ENCODE data around the gene RNF212.
"Not testable (repeated sequence)": the region's sequence is repeated elsewhere in the genome, so short reads cannot be mapped to it uniquely, and the experiment has no call there.

Gene RNF212

DNA sequence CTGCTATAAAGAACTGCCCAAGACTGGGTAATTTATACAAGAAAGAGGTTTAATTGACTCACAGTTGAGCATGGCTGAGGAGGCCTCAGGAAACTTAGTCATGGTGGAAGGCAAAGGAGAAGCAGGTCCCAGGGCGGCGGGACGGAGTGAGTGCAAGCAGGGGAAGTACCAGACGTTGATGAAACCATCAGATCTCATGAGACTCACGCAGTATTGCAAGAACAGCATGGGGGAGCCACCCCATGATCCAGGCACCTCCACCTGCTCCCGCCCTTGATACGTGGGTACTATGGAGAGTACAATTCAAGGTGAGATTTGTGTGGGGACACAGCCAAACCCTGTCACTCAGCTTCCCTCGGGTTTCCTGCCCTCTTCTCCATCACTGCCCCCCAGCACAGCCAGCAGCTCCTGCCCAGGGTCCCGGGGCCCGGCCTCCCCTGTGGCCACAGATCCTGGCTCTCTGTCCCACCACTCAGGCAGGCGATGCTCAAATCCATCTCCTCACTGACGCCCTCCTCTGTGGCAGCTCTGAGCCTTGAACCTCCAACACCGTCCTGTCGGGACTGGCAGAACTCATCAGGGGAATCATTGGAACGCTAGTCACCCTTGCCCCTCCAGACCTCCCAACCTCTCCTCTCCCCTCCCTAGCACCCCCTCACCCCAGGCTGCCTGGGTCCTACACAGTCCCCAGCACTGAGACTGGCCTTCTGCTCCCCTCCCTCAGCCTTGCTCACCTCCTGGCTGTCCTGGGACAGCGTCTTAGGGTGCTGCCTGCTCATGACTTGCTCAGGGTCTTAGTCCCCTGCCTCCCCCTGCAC, 64.4 kb downstream of the RNF212 start:
- H3K79me2 ChIP-seq = no peaks in the 10 kb centered on the region
- no peak overlapping the region for H2AFZ ChIP-seq
- TF ChIP-seq CTCF (IDR thresholded peaks at IDR 0.05) = no peak
- H3K27me3 ChIP-seq (ENCODE audit: control insufficient read depth, insufficient read depth, low read length) = peaks cover 4% of the 10 kb centered on the region
- H3K4me1 ChIP-seq = no peaks in the 10 kb centered on the region
- no peak overlapping the region for H3K4me3 ChIP-seq (ENCODE audit: low read depth, low read length)
- H3K4me2 ChIP-seq (ENCODE audit: low read length) = no peak overlapping the region
- H3K9ac ChIP-seq = no peak overlapping the region
- H3K36me3 ChIP-seq (ENCODE audit: control insufficient read depth, insufficient read depth, low read length) = no peaks in the 10 kb centered on the region
- H3K9me3 ChIP-seq (ENCODE audit: control insufficient read depth, low read length) = no peaks in the 10 kb centered on the region
- no peak overlapping the region for H3K27ac ChIP-seq

GRCh38 chr4:1047976-1048772, 65.2 kb downstream of the RNF212 start:
- H3K4me2 ChIP-seq (ENCODE audit: low read length) = no peak overlapping the region
- H3K79me2 ChIP-seq = no peaks in the 10 kb centered on the region
- peaks cover 4% of the 10 kb centered on the region for H3K27me3 ChIP-seq (ENCODE audit: control insufficient read depth, insufficient read depth, low read length)
- no peak overlapping the region for H2AFZ ChIP-seq
- no peak overlapping the region for H3K9ac ChIP-seq
- TF ChIP-seq CTCF (IDR thresholded peaks at IDR 0.05) = no peak
- no peaks in the 10 kb centered on the region for H3K36me3 ChIP-seq (ENCODE audit: control insufficient read depth, insufficient read depth, low read length)
- H3K27ac ChIP-seq = no peak overlapping the region
- H3K4me1 ChIP-seq = no peaks in the 10 kb centered on the region
- H3K9me3 ChIP-seq (ENCODE audit: control insufficient read depth, low read length) = no peaks in the 10 kb centered on the region
- H3K4me3 ChIP-seq (ENCODE audit: low read depth, low read length) = no peak overlapping the region

DNA sequence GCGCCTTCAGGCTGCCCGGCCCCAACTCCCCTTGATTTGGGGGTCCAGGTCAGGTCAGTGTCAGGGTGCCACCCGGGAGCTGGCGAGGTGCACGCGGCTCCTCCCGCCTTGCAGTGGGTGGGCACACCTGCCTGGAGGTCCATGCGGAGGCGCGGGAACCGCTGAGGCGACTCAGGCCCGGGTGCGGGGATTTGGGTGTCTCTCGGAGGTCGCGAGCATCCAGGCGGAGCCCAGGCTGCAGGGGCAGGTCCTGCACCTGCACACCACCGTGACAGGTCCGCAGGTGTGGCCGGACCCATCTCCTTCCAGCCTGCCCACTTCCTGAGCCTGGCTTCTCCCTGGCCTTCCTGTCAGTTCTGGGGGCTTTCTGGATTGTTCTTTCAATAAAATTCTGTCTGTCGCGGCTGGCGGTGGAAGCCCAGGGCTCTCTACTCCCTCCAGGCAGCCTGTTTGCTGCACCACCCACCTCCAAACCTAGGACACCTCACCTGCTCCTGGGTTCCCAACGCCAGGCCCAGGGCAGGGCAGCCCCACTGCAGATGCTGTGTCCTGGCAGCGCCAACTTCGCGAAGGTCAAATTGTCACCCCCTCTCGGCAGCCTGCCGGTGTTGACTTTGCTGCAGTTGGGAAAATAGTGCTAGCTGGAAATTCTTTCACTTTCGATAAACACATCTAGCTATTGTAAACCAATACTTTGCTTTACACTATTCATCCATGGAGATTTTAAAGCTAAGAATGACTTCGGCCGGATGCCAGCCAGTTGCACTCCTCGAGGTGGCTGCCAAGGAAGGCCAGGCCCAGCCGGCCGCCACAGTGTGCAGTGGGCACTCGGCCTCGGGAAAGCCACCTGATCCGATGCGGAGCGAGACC, 66.0 kb downstream of the RNF212 start:
- Histone ChIP-seq H3K4me3 (ENCODE audit: low read depth, low read length) (no peak overlapping the region), H3K4me1 (no peaks in the 10 kb centered on the region), H3K9me3 (ENCODE audit: control insufficient read depth, low read length) (no peaks in the 10 kb centered on the region), H3K9ac (no peak overlapping the region), H3K79me2 (no peaks in the 10 kb centered on the region), H3K36me3 (ENCODE audit: control insufficient read depth, insufficient read depth, low read length) (no peaks in the 10 kb centered on the region), H3K27me3 (ENCODE audit: control insufficient read depth, insufficient read depth, low read length) (peaks cover 4% of the 10 kb centered on the region), H2AFZ (no peak overlapping the region), H3K4me2 (ENCODE audit: low read length) (peak overlapping the region; percentile 55), H3K27ac (no peak overlapping the region)
- no peak for TF ChIP-seq CTCF (IDR thresholded peaks at IDR 0.05)

DNA sequence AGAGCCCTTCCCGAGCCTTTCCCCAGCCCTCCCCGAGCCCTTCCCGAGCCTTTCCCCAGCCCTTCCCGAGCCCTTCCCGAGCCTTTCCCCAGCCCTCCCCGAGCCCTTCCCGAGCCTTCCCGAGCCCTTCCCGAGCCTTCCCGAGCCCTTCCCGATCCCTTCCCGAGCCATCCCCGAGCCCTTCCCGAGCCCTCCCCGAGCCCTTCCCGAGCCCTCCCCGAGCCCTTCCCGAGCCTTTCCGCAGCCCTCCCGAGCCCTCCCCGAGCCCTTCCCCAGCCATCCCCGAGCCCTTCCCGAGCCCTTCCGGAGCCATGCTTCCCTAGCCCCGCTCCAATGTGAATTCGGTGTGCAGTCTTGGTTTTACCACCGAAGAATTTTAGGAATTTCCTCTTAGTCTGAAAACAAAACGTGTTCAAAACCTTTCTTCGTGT, 66.8 kb downstream of the RNF212 start:
- not testable (repeated sequence) for H3K27me3 ChIP-seq (ENCODE audit: control insufficient read depth, insufficient read depth, low read length); H3K4me3 ChIP-seq (ENCODE audit: low read depth, low read length); H3K9ac ChIP-seq; H3K36me3 ChIP-seq (ENCODE audit: control insufficient read depth, insufficient read depth, low read length); H2AFZ ChIP-seq; H3K27ac ChIP-seq; H3K9me3 ChIP-seq (ENCODE audit: control insufficient read depth, low read length); H3K79me2 ChIP-seq; H3K4me1 ChIP-seq
- H3K4me2 ChIP-seq (ENCODE audit: low read length) = peak overlapping the region; percentile 55
